A549 (cell line): ENCODE measurements around the gene ZNF143. TPM values are rescaled to one million over a fixed set of nuclear protein-coding genes. Genes with fewer than 3 reads are reported as not detected.

Experiments
- ATAC-seq, 2 experiments: fragments of 200-7000 bp in 1 of 2; fragments of >200 bp in 1 of 2; cut with Nextera tagmentation in 1 of 2; cut with Tn5 transposase in 1 of 2; 3 replicates each; pipeline versions ENCODE4 v1.8.0 to v1.9.1; 2018 to 2020; ENCODE audit warnings: mild to moderate bottlenecking in 1 of 2, moderate library complexity in 1 of 2
- CTCF ChIA-PET: fragments of 300-600 bp; sonication (Branson Sonifier 250); formaldehyde crosslinking; extraction: SDS; loops from one replicate; lab custom pipeline; 2021; ENCODE audit warnings: antibody characterized with exemption, inconsistent platforms; lab: Yijun Ruan, JAX
- POLR2A ChIA-PET: fragments of 350-600 bp; formaldehyde crosslinking; extraction: SDS; loops from one replicate; lab custom pipeline; 2021; ENCODE audit warnings: antibody characterized with exemption, inconsistent platforms; lab: Yijun Ruan, JAX
- DNase-seq, 2 experiments: peaks; one replicate each; pipeline versions ENCODE4 v3.0.0 to v3.0.0-alpha.2; 2011 to 2016; ENCODE audit warnings: low read depth in 1 of 2, low spot score in 1 of 2
- FAIRE-seq: peaks from 2 replicates; lab custom pipeline; 2011; peaks lifted over from hg19 to GRCh38; lab: Jason Lieb, UNC
- H3K27ac ChIP-seq, 2 experiments: fragments of >200 bp; sonication (Bioruptor Twin); formaldehyde crosslinking; 3 replicates each; pipeline ENCODE4 v1.5.1; 2016 to 2017
- H3K4me1 ChIP-seq: fragments of >200 bp; sonication (Bioruptor Twin); formaldehyde crosslinking; 3 replicates; pipeline ENCODE4 v1.6.1; 2016
- H3K4me2 ChIP-seq: fragments of >200 bp; sonication (Bioruptor Twin); formaldehyde crosslinking; 3 replicates; pipeline ENCODE4 v1.6.1; 2016
- H3K4me3 ChIP-seq: fragments of >200 bp; sonication (Bioruptor Twin); formaldehyde crosslinking; 3 replicates; pipeline ENCODE4 v1.5.1; 2016
- H3K9me3 ChIP-seq: fragments of >200 bp; sonication (Bioruptor Twin); formaldehyde crosslinking; 3 replicates; pipeline ENCODE4 v1.6.1; 2016
- ATOH8 ChIP-seq: fragments of 250-450 bp; sonication (Bioruptor Pico); IDR thresholded peaks from 2 replicates; pipeline ENCODE4 v1.5.0; 2020; ENCODE audit warnings: low read depth, mild to moderate bottlenecking, moderate library complexity
- BHLHE40 ChIP-seq: IDR thresholded peaks from 2 replicates; pipeline ENCODE4 v1.6.1; 2012; ENCODE audit warnings: low read depth, low read length, inconsistent platforms
- CBX8 ChIP-seq: fragments of 200-600 bp; sonication (generic); IDR thresholded peaks from 2 replicates; pipeline ENCODE4 v1.6.1; 2016
- EHF ChIP-seq: fragments of 250-450 bp; sonication (Bioruptor Pico); IDR thresholded peaks from 2 replicates; pipeline ENCODE4 v1.5.0; 2020; ENCODE audit warnings: mild to moderate bottlenecking
- HDAC2 ChIP-seq: fragments of 200-600 bp; sonication (generic); IDR thresholded peaks from 2 replicates; pipeline ENCODE4 v1.6.1; 2016
- HES2 ChIP-seq: fragments of >200 bp; sonication (Bioruptor Twin); formaldehyde crosslinking; IDR thresholded peaks from 2 replicates; pipeline ENCODE4 v1.6.1; 2016
- HEYL ChIP-seq: fragments of 250-450 bp; sonication (Bioruptor Pico); IDR thresholded peaks from 2 replicates; pipeline ENCODE4 v1.8.0; 2021; ENCODE audit warnings: mild to moderate bottlenecking, moderate library complexity
- HOXB13 ChIP-seq: fragments of 250-450 bp; sonication (Bioruptor Pico); IDR thresholded peaks from 2 replicates; pipeline ENCODE4 v1.5.0; 2020; ENCODE audit warnings: low read depth, mild to moderate bottlenecking, moderate library complexity
- MAFK ChIP-seq: fragments of 450-650 bp; IDR thresholded peaks from 2 replicates; pipeline ENCODE4 v1.6.1; 2014; ENCODE audit not compliant: partially characterized antibody
- MAX ChIP-seq: IDR thresholded peaks from 2 replicates; pipeline ENCODE4 v1.6.1; 2012
- MAZ ChIP-seq: fragments of 150-350 bp; IDR thresholded peaks from 2 replicates; pipeline ENCODE4 v1.6.1; 2014; ENCODE audit warnings: antibody characterized with exemption, low read depth, low read length, borderline replicate concordance
- MYC ChIP-seq: IDR thresholded peaks from 2 replicates; pipeline ENCODE4 v1.6.1; 2012; ENCODE audit warnings: mild to moderate bottlenecking, inconsistent platforms, low read length, improper control_type of control experiment, borderline replicate concordance
- POLR2AphosphoS2 ChIP-seq: conservative IDR thresholded peaks from 2 replicates; pipeline ENCODE4 v1.6.1; 2012; ENCODE audit warnings: low read length, improper control_type of control experiment, inconsistent platforms
- RAD21 ChIP-seq, 2 experiments: fragments of >200 bp in 1 of 2; sonication (Bioruptor Twin) in 1 of 2; formaldehyde crosslinking in 1 of 2; IDR thresholded peaks in 1 of 2; conservative IDR thresholded peaks in 1 of 2; 2 replicates in 1 of 2; 3 replicates in 1 of 2; pipeline ENCODE4 v1.6.1; 2012 to 2018; ENCODE audit warnings: inconsistent platforms in 1 of 2
- RFX5 ChIP-seq: fragments of 450-650 bp; IDR thresholded peaks from 2 replicates; pipeline ENCODE4 v1.7.1; 2014; ENCODE audit warnings: antibody characterized with exemption, mild to moderate bottlenecking, moderate library complexity
- SMC3 ChIP-seq: fragments of >200 bp; sonication (Bioruptor Twin); formaldehyde crosslinking; IDR thresholded peaks from 3 replicates; pipeline ENCODE4 v1.6.1; 2018; ENCODE audit warnings: inconsistent platforms
- SREBF2 ChIP-seq: fragments of 450-650 bp; IDR thresholded peaks from 2 replicates; pipeline ENCODE4 v1.6.1; 2014; ENCODE audit warnings: mild to moderate bottlenecking, moderate library complexity
- WGBS: methylation state at CpG from one replicate; pipeline ENCODE4 v1.1.6; 2017; ENCODE audit errors: missing lambda C conversion rate; 5-methylcytosine and 5-hydroxymethylcytosine counted together
- polyA plus RNA-seq, 4 experiments: library from polyadenylated mRNA; depleted of rRNA in 3 of 4; stranded (reverse); fragments of >200 nt; fragmentation: RNase III in 1 of 4; extraction: RNeasy Plus Mini Kit Qiagen cat#74134 plus additional on column Dnase treatment in 1 of 4; gene quantifications; 2 replicates in 3 of 4; 3 replicates in 1 of 4; pipeline ENCODE4 v1.2.3, GENCODE V29; 2011 to 2017
- TF ChIP-seq, protein P1 (sequence below): fragments of 450-650 bp; IDR thresholded peaks from 2 replicates; pipeline ENCODE4 v1.6.1; 2014; ENCODE audit warnings: antibody characterized with exemption
- TF ChIP-seq, protein P2 (sequence below): fragments of >200 bp; sonication (Bioruptor Twin); formaldehyde crosslinking; IDR thresholded peaks from 3 replicates; pipeline ENCODE4 v1.5.1; 2016

Gene ZNF143
- polyA plus RNA-seq, 2 of the 4 experiments (the other 2 are of a cell fraction) = 14.4 to 38.4 TPM

- no peak overlapping the region for H3K4me2 ChIP-seq
- ChIA-PET CTCF (interaction anchor here (1.0 to 4.3 kb wide), 2 partner anchors 11 kb away, joined by 4 to 29 read pairs; no protein-coding TSS in a partner anchor), POLR2A (no interaction called here)
- TF ChIP-seq POLR2AphosphoS2 = no peak
- H3K9me3 ChIP-seq = no peaks in the 10 kb centered on the region
- FAIRE-seq (no peak), DNase-seq (no peak), ATAC-seq (no peak)
- 79% methylated on average over 6 of the region's 6 CpGs for WGBS
- H3K4me3 ChIP-seq = no peak overlapping the region
- H3K4me1 ChIP-seq = peaks cover 12% of the 10 kb centered on the region; the same call in 2 of the 3 replicates
- no peak overlapping the region for H3K27ac ChIP-seq
These were observed 35.1 kb downstream of the ZNF143 start for GRCh38 chr11:9495803-9496514.

DNA sequence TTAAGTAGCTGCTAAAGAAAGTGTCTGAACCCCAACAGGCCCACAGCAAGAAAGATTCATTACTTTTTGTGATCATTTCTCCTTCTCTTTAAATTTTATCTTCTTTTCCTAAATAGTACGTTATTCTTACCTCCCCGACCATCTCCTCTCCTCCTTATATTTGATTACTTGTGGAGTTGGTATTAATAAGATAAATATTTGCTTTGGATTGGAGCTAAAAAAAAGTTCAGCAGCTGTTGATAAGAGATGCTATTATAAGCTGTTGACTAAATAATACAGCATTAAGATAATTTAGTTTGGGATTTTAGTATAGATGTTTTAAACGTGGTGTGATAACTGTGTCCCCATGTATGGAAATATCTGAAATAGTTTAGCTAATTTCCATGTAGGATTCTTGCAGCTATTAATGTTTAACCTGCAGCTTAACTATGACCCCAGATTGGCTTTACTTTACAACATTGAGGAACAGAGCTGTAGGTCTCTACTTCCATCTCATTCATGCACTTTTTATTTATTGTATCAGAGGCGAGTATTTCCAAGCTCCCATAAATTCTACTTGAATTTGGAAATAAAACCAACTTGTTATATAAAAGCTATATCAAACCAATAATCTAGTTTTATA is 37.8 kb downstream of the ZNF143 start:
- Histone ChIP-seq H3K4me3 (no peak overlapping the region), H3K27ac (no peak overlapping the region), H3K9me3 (no peaks in the 10 kb centered on the region)
- POLR2A ChIA-PET = interaction anchor here (1.6 kb wide), 1 partner anchor 38 kb away, joined by 9 read pairs; the partner anchor contains the start of gene ZNF143
- no peak for ATAC-seq
- TF ChIP-seq SMC3 = no peak
- no peak for TF ChIP-seq BHLHE40
- TF ChIP-seq MAZ = no peak
- TF ChIP-seq HEYL (CRISPR knock-in tag) = no peak
- TF ChIP-seq HOXB13 (CRISPR knock-in tag) = no peak
- no peak for TF ChIP-seq MAFK
- no peak for TF ChIP-seq ATOH8 (CRISPR knock-in tag)
- no peak for TF ChIP-seq RFX5
- TF ChIP-seq HDAC2 = no peak
- TF ChIP-seq, protein P1, sequence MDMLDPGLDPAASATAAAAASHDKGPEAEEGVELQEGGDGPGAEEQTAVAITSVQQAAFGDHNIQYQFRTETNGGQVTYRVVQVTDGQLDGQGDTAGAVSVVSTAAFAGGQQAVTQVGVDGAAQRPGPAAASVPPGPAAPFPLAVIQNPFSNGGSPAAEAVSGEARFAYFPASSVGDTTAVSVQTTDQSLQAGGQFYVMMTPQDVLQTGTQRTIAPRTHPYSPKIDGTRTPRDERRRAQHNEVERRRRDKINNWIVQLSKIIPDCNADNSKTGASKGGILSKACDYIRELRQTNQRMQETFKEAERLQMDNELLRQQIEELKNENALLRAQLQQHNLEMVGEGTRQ = no peak
- no peak for TF ChIP-seq SREBF2
- no peak for TF ChIP-seq HES2
- no peak for TF ChIP-seq MYC
- TF ChIP-seq CBX8 = no peak
- TF ChIP-seq EHF (CRISPR knock-in tag) = no peak
- TF ChIP-seq, all 56 proteins: peak for 0
- no peak for FAIRE-seq
- H3K4me2 ChIP-seq = peak overlapping the region; percentile 25
- 26% methylated on average over 4 of the region's 4 CpGs for WGBS
- peaks cover 12% of the 10 kb centered on the region; the same call in 2 of the 3 replicates for H3K4me1 ChIP-seq
- DNase-seq = no peak
- CTCF ChIA-PET = interaction anchor here (0.5 to 4.3 kb wide), 7 partner anchors 8 to 614 kb away, joined by 3 to 29 read pairs (median 3); no protein-coding TSS in a partner anchor

DNA sequence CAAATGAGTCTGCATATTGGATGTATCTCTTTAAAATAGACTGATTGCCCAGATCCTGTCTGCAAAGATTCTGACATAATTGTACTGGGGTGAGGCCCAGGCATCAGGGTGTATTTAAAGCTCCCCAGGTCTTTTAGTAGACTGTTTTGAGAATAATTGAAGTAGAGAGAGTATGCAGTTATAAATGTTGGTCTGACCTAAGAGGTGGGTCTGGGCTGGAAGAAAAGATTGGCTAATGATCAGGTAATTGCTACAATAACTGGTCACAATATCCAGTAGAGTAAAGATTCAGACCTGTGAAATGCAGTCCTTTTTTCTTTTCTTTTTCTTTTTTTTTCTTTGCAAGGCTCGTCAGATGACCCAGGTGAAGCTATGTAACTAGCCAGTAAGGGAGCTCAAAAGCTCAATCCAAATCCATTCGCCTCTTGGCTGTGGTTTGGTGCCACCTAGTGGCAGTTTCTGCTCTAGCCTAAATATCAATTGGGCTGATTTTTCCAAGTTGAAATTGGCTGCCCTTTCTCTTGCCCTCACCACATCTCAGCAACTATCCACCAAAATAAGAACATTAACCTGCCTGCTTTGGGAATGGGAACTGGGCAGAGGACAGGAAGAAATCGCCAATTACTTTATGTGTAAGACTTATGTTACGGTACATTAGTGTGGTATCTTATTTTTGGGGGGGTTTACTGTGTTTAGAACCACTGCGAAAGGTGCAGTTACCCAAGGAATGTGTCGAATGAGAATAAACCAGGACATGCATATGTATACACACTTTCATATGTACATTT is 45.9 kb downstream of the ZNF143 start:
- Histone ChIP-seq H3K27ac (no peak overlapping the region), H3K9me3 (no peaks in the 10 kb centered on the region), H3K4me1 (peaks cover 29% of the 10 kb centered on the region), H3K4me2 (no peak overlapping the region), H3K4me3 (no peak overlapping the region)
- ChIA-PET CTCF (interaction anchor here (0.6 to 3.1 kb wide), 59 partner anchors 9 to 820 kb away, joined by 3 to 29 read pairs (median 4); partner anchors contain the start of genes TMEM41B, WEE1 and ZNF143), POLR2A (interaction anchor here (0.6 to 2.0 kb wide), 3 partner anchors 46 to 347 kb away, joined by 3 to 14 read pairs (median 5); partner anchors contain the start of gene ZNF143)
- peak; percentile 94 to 96 for ATAC-seq
- 39% methylated on average over 6 of the region's 6 CpGs for WGBS
- TF ChIP-seq MAX (0 out of 2 replicates have a peak, but pooled peaks have one; percentile 16), RAD21 (conservative IDR thresholded peaks at IDR 0.05 in 1 of 2, IDR thresholded peaks at IDR 0.05 in 1 of 2) (peak; percentile 92 to 96), SMC3 (peak; percentile 83), BHLHE40 (no peak)
- TF ChIP-seq, protein P1 = 0 out of 2 replicates have a peak, but pooled peaks have one; percentile 9
- TF ChIP-seq, protein P2, sequence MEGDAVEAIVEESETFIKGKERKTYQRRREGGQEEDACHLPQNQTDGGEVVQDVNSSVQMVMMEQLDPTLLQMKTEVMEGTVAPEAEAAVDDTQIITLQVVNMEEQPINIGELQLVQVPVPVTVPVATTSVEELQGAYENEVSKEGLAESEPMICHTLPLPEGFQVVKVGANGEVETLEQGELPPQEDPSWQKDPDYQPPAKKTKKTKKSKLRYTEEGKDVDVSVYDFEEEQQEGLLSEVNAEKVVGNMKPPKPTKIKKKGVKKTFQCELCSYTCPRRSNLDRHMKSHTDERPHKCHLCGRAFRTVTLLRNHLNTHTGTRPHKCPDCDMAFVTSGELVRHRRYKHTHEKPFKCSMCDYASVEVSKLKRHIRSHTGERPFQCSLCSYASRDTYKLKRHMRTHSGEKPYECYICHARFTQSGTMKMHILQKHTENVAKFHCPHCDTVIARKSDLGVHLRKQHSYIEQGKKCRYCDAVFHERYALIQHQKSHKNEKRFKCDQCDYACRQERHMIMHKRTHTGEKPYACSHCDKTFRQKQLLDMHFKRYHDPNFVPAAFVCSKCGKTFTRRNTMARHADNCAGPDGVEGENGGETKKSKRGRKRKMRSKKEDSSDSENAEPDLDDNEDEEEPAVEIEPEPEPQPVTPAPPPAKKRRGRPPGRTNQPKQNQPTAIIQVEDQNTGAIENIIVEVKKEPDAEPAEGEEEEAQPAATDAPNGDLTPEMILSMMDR = peak; percentile 97
- FAIRE-seq = peak; percentile 80
- DNase-seq = peak; percentile 55 to 81
